SU-DHL-6 (cell line): Measurements from ENCODE around the gene SCAMP2.

Experiments
- H2AFZ ChIP-seq: fragments of 200-600 bp; sonication (generic); 2 replicates; pipeline ENCODE4 v1.6.1; 2014; ENCODE audit warnings: low read depth, mild to moderate bottlenecking, moderate library complexity, mixed read lengths, antibody characterized with exemption, low read length; ENCODE audit not compliant: severe bottlenecking
- H3F3A ChIP-seq: fragments of 200-600 bp; shearing (Covaris generic); 2 replicates; pipeline ENCODE4 v1.6.0; 2016; ENCODE audit warnings: antibody characterized with exemption, mild to moderate bottlenecking; ENCODE audit not compliant: insufficient read depth
- H3K27ac ChIP-seq: fragments of 200-600 bp; sonication (generic); 2 replicates; pipeline ENCODE4 v1.5.1; 2016; ENCODE audit warnings: low read depth, mild to moderate bottlenecking, low read length, moderate library complexity, mixed read lengths
- H3K27me3 ChIP-seq: fragments of 200-600 bp; sonication (generic), shearing (Covaris generic); 2 replicates; pipeline ENCODE4 v1.6.0; 2014; ENCODE audit warnings: mild to moderate bottlenecking, low read length
- H3K36me3 ChIP-seq: fragments of 200-600 bp; sonication (generic); 2 replicates; pipeline ENCODE4 v1.6.1; 2014; ENCODE audit warnings: mild to moderate bottlenecking, low read length, mixed read lengths
- H3K4me2 ChIP-seq: fragments of 300-600, 200-600 bp; shearing (Covaris generic), sonication (generic); 2 replicates; pipeline ENCODE4 v1.6.0; 2014; ENCODE audit warnings: low read length, low read depth, mild to moderate bottlenecking; ENCODE audit not compliant: poor library complexity, severe bottlenecking
- H3K4me3 ChIP-seq: fragments of 200-600 bp; sonication (generic); 2 replicates; pipeline ENCODE4 v1.5.1; 2014; ENCODE audit warnings: antibody characterized with exemption, low read length, mild to moderate bottlenecking, mixed read lengths; ENCODE audit not compliant: insufficient read depth, poor library complexity, severe bottlenecking
- H3K79me2 ChIP-seq: fragments of 200-600 bp; sonication (generic); 2 replicates; pipeline ENCODE4 v1.6.1; 2014; ENCODE audit warnings: mild to moderate bottlenecking, low read length, moderate library complexity; ENCODE audit not compliant: insufficient read depth
- H3K9ac ChIP-seq: fragments of 200-600 bp; sonication (generic); 2 replicates; pipeline ENCODE4 v1.7.0; 2014; ENCODE audit warnings: mild to moderate bottlenecking, low read length
- H3K9me2 ChIP-seq: fragments of 200-600 bp; sonication (generic); replicated peaks from 2 replicates; pipeline ENCODE4 v1.6.1; 2014; ENCODE audit warnings: low read length; ENCODE audit not compliant: insufficient read depth
- H3K9me3 ChIP-seq: fragments of 200-600 bp; sonication (generic); 2 replicates; pipeline ENCODE4 v1.6.1; 2014; ENCODE audit warnings: low read length, mixed read lengths; ENCODE audit not compliant: insufficient read depth
- H4K20me1 ChIP-seq: fragments of 200-600 bp; sonication (generic); 2 replicates; pipeline ENCODE4 v1.6.1; 2014; ENCODE audit warnings: low read depth, mild to moderate bottlenecking, antibody characterized with exemption, low read length, moderate library complexity, mixed read lengths
- CTCF ChIP-seq: fragments of 200-600 bp; sonication (generic); IDR thresholded peaks from one replicate; pipeline ENCODE4 v1.5.1; 2017; ENCODE audit warnings: antibody characterized with exemption, mild to moderate bottlenecking, low read length, moderate library complexity; ENCODE audit not compliant: insufficient read depth, poor library complexity, severe bottlenecking
- EZH2phosphoT487 ChIP-seq: fragments of 200-600 bp; sonication (generic), shearing (Covaris generic); conservative IDR thresholded peaks from 2 replicates; pipeline ENCODE4 v1.6.1; 2018; ENCODE audit warnings: mild to moderate bottlenecking, antibody characterized with exemption, low read length, moderate library complexity, mixed read lengths

The SCAMP2 gene

DNA sequence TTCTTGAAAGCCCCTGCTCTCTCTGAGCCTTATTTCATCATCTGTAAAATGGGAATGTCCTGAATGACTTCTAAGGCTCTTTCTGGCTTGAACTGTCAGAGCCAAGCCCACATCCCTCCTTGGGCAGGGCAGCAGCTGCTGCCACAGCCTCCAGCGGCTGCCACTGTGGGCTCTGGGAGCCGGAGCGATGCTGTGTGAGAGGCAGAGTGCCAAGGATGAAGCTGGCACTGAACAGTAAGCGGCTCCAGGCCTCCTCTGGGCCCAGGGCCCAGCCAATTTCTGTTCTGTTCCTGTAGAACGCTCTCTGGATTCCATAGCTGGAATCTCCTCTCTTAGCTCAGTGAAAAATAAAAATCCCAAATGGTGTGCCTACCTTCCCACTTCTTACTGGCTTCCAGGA, 42.3 kb downstream of the SCAMP2 start:
- no peaks in the 10 kb centered on the region for H4K20me1 ChIP-seq
- H3K9ac ChIP-seq: no peak overlapping the region
- H3K79me2 ChIP-seq: no peaks in the 10 kb centered on the region
- H3K27me3 ChIP-seq: no peaks in the 10 kb centered on the region
- no peaks in the 10 kb centered on the region for H3K9me3 ChIP-seq
- no peak overlapping the region for H3K4me2 ChIP-seq
- H3K36me3 ChIP-seq: no peaks in the 10 kb centered on the region
- no peak overlapping the region for H3K27ac ChIP-seq
- H2AFZ ChIP-seq: no peak overlapping the region
- H3K9me2 ChIP-seq: no peaks in the 10 kb centered on the region
- TF ChIP-seq CTCF (no peak), EZH2phosphoT487 (no peak)
- no peak overlapping the region for H3K4me3 ChIP-seq
- H3F3A ChIP-seq: no peaks in the 10 kb centered on the region

GRCh38 chr15:74829991-74830390, 43.2 kb downstream of the SCAMP2 start:
- H3K79me2 ChIP-seq: no peaks in the 10 kb centered on the region
- H4K20me1 ChIP-seq: no peaks in the 10 kb centered on the region
- no peak overlapping the region for H3K27ac ChIP-seq
- no peaks in the 10 kb centered on the region for H3K36me3 ChIP-seq
- no peaks in the 10 kb centered on the region for H3K9me2 ChIP-seq
- H2AFZ ChIP-seq: no peak overlapping the region
- H3K4me2 ChIP-seq: no peak overlapping the region
- TF ChIP-seq CTCF (no peak), EZH2phosphoT487 (no peak)
- no peaks in the 10 kb centered on the region for H3K9me3 ChIP-seq
- no peaks in the 10 kb centered on the region for H3F3A ChIP-seq
- H3K4me3 ChIP-seq: no peak overlapping the region
- no peak overlapping the region for H3K9ac ChIP-seq
- no peaks in the 10 kb centered on the region for H3K27me3 ChIP-seq

GRCh38 chr15:74829486-74829885, 43.7 kb downstream of the SCAMP2 start:
- Histone ChIP-seq H3K4me2 (no peak overlapping the region), H3K4me3 (no peak overlapping the region), H3K9me3 (no peaks in the 10 kb centered on the region), H3F3A (no peaks in the 10 kb centered on the region), H3K27me3 (no peaks in the 10 kb centered on the region), H2AFZ (no peak overlapping the region), H3K9me2 (no peaks in the 10 kb centered on the region), H3K79me2 (no peaks in the 10 kb centered on the region), H3K9ac (no peak overlapping the region), H3K36me3 (no peaks in the 10 kb centered on the region), H3K27ac (no peak overlapping the region), H4K20me1 (no peaks in the 10 kb centered on the region)
- no peak for TF ChIP-seq CTCF
- no peak for TF ChIP-seq EZH2phosphoT487

- Histone ChIP-seq H4K20me1 (no peaks in the 10 kb centered on the region), H3K27ac (no peak overlapping the region), H3K4me2 (no peak overlapping the region), H3F3A (no peaks in the 10 kb centered on the region), H3K9me2 (no peaks in the 10 kb centered on the region), H3K79me2 (no peaks in the 10 kb centered on the region), H3K4me3 (no peak overlapping the region), H2AFZ (no peak overlapping the region), H3K27me3 (no peaks in the 10 kb centered on the region), H3K36me3 (no peaks in the 10 kb centered on the region), H3K9ac (no peak overlapping the region), H3K9me3 (no peaks in the 10 kb centered on the region)
- TF ChIP-seq CTCF (no peak), EZH2phosphoT487 (no peak)
Observed at GRCh38 chr15:74828835-74829234, 44.3 kb downstream of the SCAMP2 start.
